CD8-positive, alpha-beta memory T cell (primary cell): ENCODE results near the gene RNF167. TPM values are rescaled to one million over a fixed set of nuclear protein-coding genes. Genes with fewer than 3 reads are reported as not detected.

Source experiments
- CTCF ChIA-PET: fragments of 350-600 bp; sonication (Branson Sonifier 250); formaldehyde crosslinking; loops from one replicate; lab custom pipeline; 2021; ENCODE audit warnings: antibody characterized with exemption; lab: Charles Lee
- POLR2A ChIA-PET: fragments of 350-600 bp; sonication (Branson Sonifier 250); formaldehyde crosslinking; loops from one replicate; lab custom pipeline; 2021; ENCODE audit warnings: antibody characterized with exemption; lab: Charles Lee
- DNase-seq, 5 donors: peaks; one replicate each; pipeline versions ENCODE4 v3.0.0 to v3.0.0-alpha.2; 2020 to 2022; ENCODE audit warnings: mixed read lengths in 1 of 5
- H3K27ac ChIP-seq: one replicate; pipeline ENCODE4 v1.7.0; 2013; ENCODE audit warnings: low read depth, mild to moderate bottlenecking, low read length, moderate library complexity
- H3K27me3 ChIP-seq: 2 replicates; pipeline ENCODE4 v1.7.0; 2013; ENCODE audit warnings: low read length, mild to moderate bottlenecking; ENCODE audit not compliant: insufficient read depth, poor library complexity, severe bottlenecking
- H3K36me3 ChIP-seq: 2 replicates; pipeline ENCODE4 v1.7.0; 2013; ENCODE audit warnings: mild to moderate bottlenecking, low read length, moderate library complexity; ENCODE audit not compliant: insufficient read depth
- H3K4me1 ChIP-seq: 2 replicates; pipeline ENCODE4 v1.7.0; 2013; ENCODE audit warnings: mild to moderate bottlenecking, low read length, moderate library complexity; ENCODE audit not compliant: insufficient read depth
- H3K4me3 ChIP-seq: 2 replicates; pipeline ENCODE4 v1.7.0; 2013; ENCODE audit warnings: mild to moderate bottlenecking, low read length
- H3K9me3 ChIP-seq: 2 replicates; pipeline ENCODE4 v1.7.0; 2013; ENCODE audit warnings: mild to moderate bottlenecking, low read length
- H3K27ac Mint-ChIP-seq, 8 donors: one replicate each; pipeline ENCODE4 v1.8.0; 2020 to 2021; ENCODE audit warnings: mixed read lengths in 8 of 8, mild to moderate bottlenecking in 6 of 8, inconsistent platforms in 3 of 8, moderate library complexity in 3 of 8
- H3K27me3 Mint-ChIP-seq, 2 donors: one replicate each; pipeline ENCODE4 v1.8.0; 2020 to 2021; ENCODE audit warnings: mixed read lengths in 2 of 2, mild to moderate bottlenecking in 1 of 2, moderate library complexity in 1 of 2
- H3K36me3 Mint-ChIP-seq, 3 donors: one replicate each; pipeline ENCODE4 v1.8.0; 2020 to 2021; ENCODE audit warnings: mixed read lengths in 3 of 3, inconsistent platforms in 1 of 3, mild to moderate bottlenecking in 1 of 3
- H3K4me1 Mint-ChIP-seq, 3 donors: one replicate each; pipeline ENCODE4 v1.8.0; 2020 to 2021; ENCODE audit warnings: mixed read lengths in 3 of 3, inconsistent platforms in 1 of 3, mild to moderate bottlenecking in 1 of 3
- H3K4me3 Mint-ChIP-seq, 7 donors: one replicate each; pipeline ENCODE4 v1.8.0; 2020 to 2021; ENCODE audit warnings: mixed read lengths in 7 of 7, mild to moderate bottlenecking in 6 of 7, moderate library complexity in 4 of 7, inconsistent platforms in 2 of 7
- H3K9me3 Mint-ChIP-seq, 5 donors: one replicate each; pipeline ENCODE4 v1.8.0; 2020 to 2022; ENCODE audit warnings: mixed read lengths in 5 of 5, mild to moderate bottlenecking in 3 of 5, moderate library complexity in 2 of 5, inconsistent platforms in 1 of 5
- polyA plus RNA-seq: library from polyadenylated mRNA; unstranded; fragments of 300-500 nt; fragmentation: Illumina TruSeq; gene quantifications from one replicate; pipeline ENCODE4 v1.2.3, GENCODE V29; 2021
- total RNA-seq, 2 experiments: library from RNA; stranded (reverse); gene quantifications; one replicate each; pipeline ENCODE4 v1.2.3, GENCODE V29; 2021

The RNF167 gene
- total and polyA plus RNA-seq, 3 experiments from 2014 or later: 69.0 to 192 (median 187) TPM

DNA sequence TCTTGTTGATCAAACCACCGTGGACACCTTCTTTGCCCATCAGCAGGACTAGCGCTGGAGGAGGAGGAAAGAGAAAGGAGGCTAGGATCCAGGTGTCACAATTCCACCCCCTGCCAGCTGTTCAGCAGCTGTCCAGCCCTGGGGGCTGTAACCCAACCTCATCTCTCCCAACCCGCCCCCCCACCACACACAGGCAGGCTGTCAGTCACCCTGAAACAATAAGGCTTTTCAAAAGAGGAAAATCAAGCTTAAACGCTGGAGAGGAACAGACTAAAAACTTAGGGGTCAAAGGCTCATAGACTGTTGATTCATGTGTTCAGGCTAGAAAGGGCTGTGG, 5.8 kb downstream of the RNF167 start:
- H3K36me3 ChIP-seq: peaks cover 35% of the 10 kb centered on the region
- POLR2A ChIA-PET: interaction anchor here (1.4 to 11.7 kb wide), 2 partner anchors 21 to 46 kb away, joined by 4 to 187 read pairs; partner anchors contain the start of genes C17orf107 and SPAG7
- H3K4me1 Mint-ChIP-seq: peaks cover 64 to 74% (median 73%) of the 10 kb centered on the region in 3 donors
- peak overlapping the region; percentile 97 for H3K4me3 ChIP-seq
- H3K9me3 ChIP-seq: no peaks in the 10 kb centered on the region
- H3K27me3 Mint-ChIP-seq: peaks cover 0 to 5% of the 10 kb centered on the region in 2 donors
- CTCF ChIA-PET: interaction anchor here (2.6 to 3.3 kb wide), 2 partner anchors 22 to 37 kb away, joined by 7 to 17 read pairs; partner anchors contain the start of gene SPAG7
- H3K36me3 Mint-ChIP-seq: peaks cover 13 to 64% (median 29%) of the 10 kb centered on the region in 3 donors
- H3K27ac Mint-ChIP-seq: peak overlapping the region; percentile 92 to 99 (median 96)
- H3K27me3 ChIP-seq: no peaks in the 10 kb centered on the region
- H3K4me1 ChIP-seq: peaks cover 67% of the 10 kb centered on the region
- DNase-seq: no peak
- peak overlapping the region; percentile 58 for H3K27ac ChIP-seq
- peak overlapping the region; percentile 94 to 100 (median 97) for H3K4me3 Mint-ChIP-seq
- no peaks in the 10 kb centered on the region for H3K9me3 Mint-ChIP-seq

- ChIA-PET CTCF (interaction anchor here (0.5 to 3.3 kb wide), 4 partner anchors 21 to 118 kb away, joined by 3 to 17 read pairs (median 5); partner anchors contain the start of gene SPAG7), POLR2A (interaction anchor here (1.2 to 11.7 kb wide), 3 partner anchors 20 to 47 kb away, joined by 3 to 187 read pairs (median 4); partner anchors contain the start of genes C17orf107 and SPAG7)
- no peaks in the 10 kb centered on the region for H3K9me3 ChIP-seq
- Mint-ChIP-seq H3K4me3 (peak overlapping the region; percentile 94 to 100 (median 97)), H3K36me3 (peaks cover 13 to 59% (median 29%) of the 10 kb centered on the region in 3 donors), H3K27ac (peak overlapping the region; percentile 73 to 97 (median 92)), H3K27me3 (peaks cover 0 to 5% of the 10 kb centered on the region in 2 donors), H3K9me3 (no peaks in the 10 kb centered on the region), H3K4me1 (peaks cover 61 to 73% (median 71%) of the 10 kb centered on the region in 3 donors)
- peaks cover 61% of the 10 kb centered on the region for H3K4me1 ChIP-seq
- H3K27me3 ChIP-seq: no peaks in the 10 kb centered on the region
- no peak for DNase-seq
- peak overlapping the region; percentile 97 for H3K4me3 ChIP-seq
- peaks cover 35% of the 10 kb centered on the region for H3K36me3 ChIP-seq
- H3K27ac ChIP-seq: peak overlapping the region; percentile 58
These were observed 6.4 kb downstream of the RNF167 start for GRCh38 chr17:4946312-4946976.

- Mint-ChIP-seq H3K27me3 (peaks cover 0 to 5% of the 10 kb centered on the region in 2 donors), H3K36me3 (peaks cover 8 to 53% (median 24%) of the 10 kb centered on the region in 3 donors), H3K27ac (peak overlapping the region; percentile 73 to 97 (median 92)), H3K4me1 (peaks cover 55 to 67% (median 65%) of the 10 kb centered on the region in 3 donors), H3K4me3 (peak overlapping the region; percentile 94 to 100 (median 97)), H3K9me3 (no peaks in the 10 kb centered on the region)
- peak overlapping the region; percentile 97 for H3K4me3 ChIP-seq
- no peaks in the 10 kb centered on the region for H3K9me3 ChIP-seq
- no peaks in the 10 kb centered on the region for H3K27me3 ChIP-seq
- DNase-seq: no peak
- POLR2A ChIA-PET: interaction anchor here (0.7 to 11.7 kb wide), 6 partner anchors 8 to 127 kb away, joined by 3 to 187 read pairs (median 4); partner anchors contain the start of genes C17orf107, RNF167, SLC25A11 and SPAG7
- peaks cover 35% of the 10 kb centered on the region for H3K36me3 ChIP-seq
- peak overlapping the region; percentile 58 for H3K27ac ChIP-seq
- H3K4me1 ChIP-seq: peaks cover 56% of the 10 kb centered on the region
- CTCF ChIA-PET: interaction anchor here (0.5 to 3.3 kb wide), 5 partner anchors 20 to 117 kb away, joined by 3 to 17 read pairs (median 3); partner anchors contain the start of gene SPAG7
These were observed 6.9 kb downstream of the RNF167 start for GRCh38 chr17:4947010-4947410.

DNA sequence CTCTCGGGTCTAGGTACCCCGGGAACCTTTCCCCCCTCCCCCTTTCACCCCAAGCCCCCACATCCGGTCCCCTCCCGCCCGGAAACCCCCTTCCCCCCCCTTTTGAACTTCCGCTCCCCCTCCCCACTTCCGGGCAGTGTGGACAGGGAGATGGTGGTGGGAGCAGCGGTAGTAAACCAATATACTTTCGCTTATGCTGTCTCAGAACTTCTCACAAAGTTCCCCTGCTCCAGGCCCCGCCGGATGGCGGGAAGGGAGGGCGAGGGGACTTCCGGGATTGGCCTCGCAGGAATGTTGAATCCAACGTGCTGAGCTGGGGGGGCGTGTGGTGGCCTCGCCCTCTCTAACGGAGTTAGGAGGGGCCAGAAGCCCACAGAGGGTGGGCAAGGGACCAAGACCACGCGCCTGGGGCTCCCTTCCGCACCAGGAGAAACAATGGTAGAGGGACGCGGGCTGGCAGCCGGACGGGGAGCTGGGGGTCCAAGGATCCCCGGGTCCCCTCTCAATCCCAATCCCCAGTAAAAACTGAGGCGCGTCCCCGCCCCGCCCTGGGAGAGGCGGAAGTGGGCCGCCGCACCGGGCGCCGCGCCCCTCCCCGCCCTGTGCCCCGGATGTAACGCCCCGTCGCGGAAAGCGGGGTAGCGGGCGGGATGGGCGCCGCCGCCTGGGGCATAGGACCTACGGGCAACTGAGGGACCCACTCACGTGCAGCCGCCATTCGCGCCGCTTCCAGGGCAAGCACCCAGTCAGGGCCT, 7.5 kb downstream of the RNF167 start:
- Mint-ChIP-seq H3K27me3 (peaks cover 0 to 5% of the 10 kb centered on the region in 2 donors), H3K4me1 (peaks cover 49 to 62% (median 60%) of the 10 kb centered on the region in 3 donors), H3K9me3 (no peaks in the 10 kb centered on the region), H3K27ac (peak overlapping the region; percentile 92 to 100 (median 95)), H3K36me3 (peaks cover 7 to 48% (median 23%) of the 10 kb centered on the region in 3 donors), H3K4me3 (peak overlapping the region; percentile 94 to 100 (median 97))
- CTCF ChIA-PET: interaction anchor here (0.7 to 4.8 kb wide), 7 partner anchors 8 to 101 kb away, joined by 3 to 30 read pairs (median 5); partner anchors contain the start of genes RNF167, SLC25A11 and SPAG7
- H3K36me3 ChIP-seq: peaks cover 31% of the 10 kb centered on the region
- peak; percentile 56 to 80 (median 62) for DNase-seq
- POLR2A ChIA-PET: interaction anchor here (0.7 to 11.7 kb wide), 12 partner anchors 8 to 804 kb away, joined by 3 to 187 read pairs (median 4); partner anchors contain the start of genes C17orf107, INCA1, KIF1C and RNF167
- peak overlapping the region; percentile 90 for H3K27ac ChIP-seq
- H3K4me1 ChIP-seq: peaks cover 50% of the 10 kb centered on the region
- peak overlapping the region; percentile 97 for H3K4me3 ChIP-seq
- no peaks in the 10 kb centered on the region for H3K9me3 ChIP-seq
- no peaks in the 10 kb centered on the region for H3K27me3 ChIP-seq

- ChIA-PET POLR2A (interaction anchor here (0.6 to 11.7 kb wide), 14 partner anchors 9 to 805 kb away, joined by 3 to 187 read pairs (median 3); partner anchors contain the start of genes C17orf107, CAMTA2, CHRNE and INCA1), CTCF (interaction anchor here (1.0 to 4.8 kb wide), 4 partner anchors 8 to 39 kb away, joined by 4 to 30 read pairs (median 6); partner anchors contain the start of genes RNF167, SLC25A11 and SPAG7)
- H3K4me3 ChIP-seq: peak within 1 kb of the TSS; percentile 97
- peaks cover 0 to 5% of the 10 kb centered on the region in 2 donors for H3K27me3 Mint-ChIP-seq
- peaks cover 23% of the 10 kb centered on the region for H3K36me3 ChIP-seq
- peak within 1 kb of the TSS; percentile 92 to 100 (median 97) for H3K27ac Mint-ChIP-seq
- DNase-seq: peak; percentile 84 to 94 (median 87)
- H3K27ac ChIP-seq: peak within 1 kb of the TSS; percentile 90
- H3K9me3 Mint-ChIP-seq: no peaks in the 10 kb centered on the region
- H3K9me3 ChIP-seq: no peaks in the 10 kb centered on the region
- peaks cover 42% of the 10 kb centered on the region for H3K4me1 ChIP-seq
- H3K4me3 Mint-ChIP-seq: peak within 1 kb of the TSS; percentile 94 to 100 (median 97)
- no peaks in the 10 kb centered on the region for H3K27me3 ChIP-seq
- H3K36me3 Mint-ChIP-seq: peaks cover 7 to 40% (median 19%) of the 10 kb centered on the region in 3 donors
- H3K4me1 Mint-ChIP-seq: peaks cover 41 to 54% (median 52%) of the 10 kb centered on the region in 3 donors
These were observed 8.3 kb downstream of the RNF167 start, which contains the start of gene PFN1 for GRCh38 chr17:4948166-4948930. Gene PFN1 (minus strand): TSS chr17:4948530. CDS start chr17:4948394, 136 bp downstream.

DNA sequence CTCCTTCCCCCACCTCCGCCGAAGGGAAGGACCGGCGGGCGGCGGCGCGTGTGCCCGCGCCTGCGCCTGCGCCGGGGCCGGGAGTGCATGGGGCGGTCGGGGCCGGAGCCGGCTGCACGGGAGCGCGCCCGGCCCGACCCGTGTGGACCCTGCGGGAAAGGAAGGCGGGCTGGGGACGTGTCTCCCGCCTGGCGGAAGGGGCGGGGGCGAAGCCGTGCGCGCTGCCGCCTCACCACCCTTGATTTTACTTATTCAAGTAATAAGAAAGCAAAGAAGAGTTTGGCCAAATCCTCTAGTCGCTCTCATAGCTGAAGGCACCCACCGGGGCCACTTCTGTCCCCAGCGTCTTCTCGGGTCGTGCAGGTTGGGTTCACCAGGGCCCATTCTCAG, 8.9 kb downstream of the RNF167 start:
- Mint-ChIP-seq H3K27me3 (peaks cover 0 to 5% of the 10 kb centered on the region in 2 donors), H3K36me3 (peaks cover 7 to 38% (median 18%) of the 10 kb centered on the region in 3 donors), H3K27ac (peak overlapping the region; percentile 92 to 100 (median 97)), H3K4me3 (peak overlapping the region; percentile 94 to 100 (median 97)), H3K9me3 (no peaks in the 10 kb centered on the region), H3K4me1 (peaks cover 38 to 48% (median 46%) of the 10 kb centered on the region in 3 donors)
- peaks cover 37% of the 10 kb centered on the region for H3K4me1 ChIP-seq
- H3K36me3 ChIP-seq: peaks cover 23% of the 10 kb centered on the region
- ChIA-PET POLR2A (interaction anchor here (0.6 to 11.7 kb wide), 14 partner anchors 9 to 805 kb away, joined by 3 to 187 read pairs (median 4); partner anchors contain the start of genes C17orf107, CAMTA2, CHRNE and INCA1), CTCF (interaction anchor here (1.0 to 4.8 kb wide), 4 partner anchors 9 to 40 kb away, joined by 4 to 30 read pairs (median 6); partner anchors contain the start of genes RNF167, SLC25A11 and SPAG7)
- H3K4me3 ChIP-seq: peak overlapping the region; percentile 97
- H3K27me3 ChIP-seq: no peaks in the 10 kb centered on the region
- H3K27ac ChIP-seq: peak overlapping the region; percentile 86
- DNase-seq: peak; percentile 59 to 85 (median 78)
- no peaks in the 10 kb centered on the region for H3K9me3 ChIP-seq
